ENCODE results near the gene JAML.
A peak's percentile ranks its signal among the peaks of the same experiment; 100 is the strongest.

The JAML gene

DNA sequence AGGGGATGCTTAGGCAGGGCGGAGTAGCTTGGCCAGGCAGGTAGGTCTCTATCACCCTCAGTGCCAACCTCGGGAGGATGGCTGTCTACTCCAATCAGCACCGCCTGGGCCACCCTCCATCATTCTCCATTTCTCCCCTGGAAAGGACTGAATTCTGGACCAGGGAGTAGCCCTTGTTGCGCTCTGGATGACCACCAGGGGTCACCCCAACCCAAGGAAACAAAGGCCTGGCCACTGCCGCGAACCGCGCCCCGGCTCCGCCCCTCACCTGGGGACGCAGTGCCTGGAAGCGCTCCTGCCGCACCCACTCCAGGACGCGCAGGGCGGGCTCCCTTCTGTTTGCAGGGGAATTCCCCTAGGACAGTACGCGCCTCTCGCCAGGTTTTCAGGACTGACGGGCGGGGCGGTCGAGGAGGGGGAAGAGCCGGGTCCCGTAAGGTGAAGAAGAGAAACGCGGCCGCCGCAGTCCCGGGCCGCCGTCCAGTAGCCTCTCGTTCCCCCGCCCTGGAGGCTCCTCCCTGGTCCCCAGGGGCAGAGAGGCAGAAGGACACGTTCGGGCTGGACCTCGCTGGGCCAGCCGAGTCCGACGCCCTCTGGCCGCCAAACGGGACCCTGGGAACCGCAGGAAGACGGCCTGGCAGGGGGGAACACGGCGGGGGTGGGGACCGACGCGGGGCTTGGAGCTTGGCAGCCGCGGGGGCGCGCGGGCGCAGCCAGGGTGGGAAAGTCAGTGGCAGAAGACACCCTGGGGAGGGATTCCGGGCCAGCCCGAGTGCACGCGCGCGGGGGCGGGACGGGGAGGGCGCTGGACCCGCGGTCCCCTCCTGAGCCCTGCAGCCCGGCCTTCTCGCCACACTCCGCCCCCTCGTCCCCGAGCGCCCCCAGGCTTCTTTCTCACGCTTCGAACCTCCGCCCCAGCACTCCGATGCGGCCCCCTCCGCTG lies 79.3 kb downstream of the JAML start:
- DNase-seq (ENCODE audit: low read depth) = peak; percentile 39

GRCh38 chr11:118144301-118145268 lies 80.2 kb downstream of the JAML start:
- no peak for DNase-seq (ENCODE audit: low read depth)
